Heart left ventricle (tissue), 13 donors: ENCODE measurements around the gene HDGFL1.

Experiments used
- CTCF ChIP-seq, 12 donors: fragments of 200-600 bp; sonication (generic) in 4 of 12; IDR thresholded peaks; one replicate each; pipeline versions ENCODE4 v1.5.0 to v1.8.0; 2018 to 2022; ENCODE audit warnings: antibody characterized with exemption in 12 of 12, mild to moderate bottlenecking in 5 of 12
- POLR2A ChIP-seq, 2 donors: fragments of 450-650 bp; IDR thresholded peaks; one replicate each; pipeline ENCODE4 v1.6.1; 2017; ENCODE audit warnings: antibody characterized with exemption in 2 of 2, mild to moderate bottlenecking in 2 of 2, moderate library complexity in 2 of 2
- donor health status: ischemic (EF 13 %, LVEDD 7.1; RV severe dilation, severe dysfunction).
- donor health status: DM: no; HTN: yes; CAD: no.
- donor health status: DM: no; HTN: no; CAD: no.
- donor health status: ischemic (EF 25% LVEDD 6.9; RV normal size, moderate dysfunction).
- donor health status: ischemic (EF 25% LVEDD 5.7; RV mildly dilated, moderate dysfunction).
- donor health status: ischemic (EF 35%, LVEDD 5.7; RV mildly dilated, moderate dysfunction).
- donor health status: nonischemic (EF 11% LVEDD 7.7; RV severe dilation, severe dysfunction).
- donor health status: DM: yes; HTN: yes; CAD: no.
- donor health status: PGD.
- donor health status: ischemic (EF 29% LVEDD 5.4; RV normal size, mild dysfunction).
- donor health status: nonischemic (EF 23%, LVEDD 6.1; RV moderate dilation, normal function).

GRCh38 chr6:22605736-22606135 lies 36.4 kb downstream of the HDGFL1 start:
- no peak for TF ChIP-seq POLR2A (IDR thresholded peaks at IDR 0.05)
- no peak for TF ChIP-seq CTCF (IDR thresholded peaks at IDR 0.05)
